HG03342 (cell line): ENCODE measurements around the gene TEX261.
"Not testable (repeated sequence)": the region's sequence is repeated elsewhere in the genome, so short reads cannot be mapped to it uniquely, and the experiment has no call there.

Experiments
- ATAC-seq: cut with Tn5 transposase; IDR thresholded peaks from one replicate; pipeline ENCODE4 v1.9.1; 2021; ENCODE audit warnings: mild to moderate bottlenecking, moderate library complexity; ENCODE audit not compliant: unreplicated experiment

The TEX261 gene

GRCh38 chr2:71000780-71001591, 6.3 kb upstream of the TEX261 start:
- ATAC-seq = peak; percentile 88

- ATAC-seq = not testable (repeated sequence)
These were observed 5.3 kb upstream of the TEX261 start for GRCh38 chr2:70999931-71000330.

DNA sequence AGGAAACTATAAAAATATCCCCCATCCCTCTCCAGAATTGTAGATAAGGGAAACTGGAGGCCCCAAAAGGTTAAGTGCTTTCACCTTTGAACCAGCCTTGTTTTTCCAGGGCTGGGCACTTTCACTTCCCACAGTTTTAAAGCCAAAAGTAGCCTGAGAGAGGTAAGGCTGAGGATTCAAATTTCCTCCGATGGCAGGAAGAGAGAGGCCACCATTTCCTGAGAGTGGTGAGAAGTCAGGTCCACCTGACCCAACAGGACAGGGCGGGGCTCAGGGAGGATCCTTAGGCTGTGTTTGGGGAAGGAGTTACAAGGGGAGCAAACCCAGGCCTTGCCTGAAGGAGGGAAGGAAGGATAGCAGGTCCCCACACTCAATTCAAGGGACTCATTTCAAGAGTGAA, 4.7 kb upstream of the TEX261 start:
- ATAC-seq = no peak

DNA sequence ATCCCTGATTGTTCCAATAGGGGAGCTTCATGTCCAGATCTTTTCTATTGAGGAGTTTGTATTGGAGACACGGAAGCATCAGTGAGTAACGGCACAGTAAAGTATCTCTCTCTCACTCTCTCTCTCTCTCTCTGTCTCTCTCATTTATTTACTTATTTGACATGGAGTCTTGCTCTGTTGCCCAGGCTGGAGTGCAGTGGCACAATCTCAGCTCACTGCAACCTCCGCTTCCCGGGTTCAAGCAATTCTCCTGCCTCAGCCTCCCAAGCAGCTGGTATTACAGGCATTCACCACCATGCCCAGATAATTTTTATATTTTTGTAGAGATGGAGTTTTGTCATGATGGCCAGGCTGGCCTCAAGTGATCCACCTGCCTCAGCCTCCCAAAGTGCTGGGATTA, 4.2 kb upstream of the TEX261 start:
- not testable (repeated sequence) for ATAC-seq

DNA sequence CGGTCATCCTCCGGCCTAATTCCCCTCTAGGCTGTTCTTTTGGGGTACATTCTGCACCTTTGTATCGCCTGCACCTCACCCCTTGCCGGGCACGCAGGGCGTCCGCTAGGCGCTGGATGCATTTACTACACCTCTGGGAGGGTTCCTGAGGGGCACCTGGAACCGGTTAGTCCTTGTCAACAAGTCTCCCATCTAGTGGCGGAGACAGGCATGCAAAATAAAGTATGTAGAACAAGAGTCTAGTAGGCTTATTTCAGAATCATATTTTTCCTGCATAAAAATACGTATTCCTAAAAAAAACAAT, 705 bp upstream of the TEX261 start:
- peak; percentile 40 for ATAC-seq

DNA sequence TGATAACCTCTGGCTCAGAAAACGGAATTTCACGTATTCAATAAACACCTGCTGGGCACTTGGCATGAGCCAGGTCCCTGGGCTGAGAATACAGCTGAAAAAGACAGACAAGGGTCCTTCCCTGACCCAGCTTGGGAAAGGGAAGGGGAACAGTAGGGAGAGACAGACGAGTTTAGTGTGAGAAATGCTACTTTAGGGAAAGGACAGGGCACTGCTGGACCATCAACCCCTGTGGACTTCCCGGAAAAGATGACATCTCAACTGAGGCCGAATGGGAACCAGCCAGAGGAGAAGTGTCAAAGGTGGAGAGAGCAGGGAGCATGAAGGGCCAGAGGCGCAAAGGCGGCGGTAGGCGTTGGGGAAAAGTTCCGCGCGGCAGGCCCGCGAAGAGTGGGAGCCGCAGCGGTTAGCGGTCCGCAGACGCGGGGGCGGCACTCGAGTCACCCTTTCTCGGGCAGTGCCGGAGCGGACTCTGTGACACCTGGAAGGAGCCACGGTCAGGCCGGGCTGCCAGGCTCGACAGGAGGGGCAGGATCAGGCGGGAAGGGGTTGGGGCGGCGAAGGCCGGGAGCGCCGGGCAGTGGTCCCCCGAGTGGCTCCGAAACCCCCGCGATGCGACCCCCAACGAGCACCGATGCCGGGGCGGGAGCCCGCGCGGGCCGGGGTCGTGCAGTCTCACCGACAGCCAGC, 519 bp downstream of the TEX261 start:
- ATAC-seq = peak; percentile 15

DNA sequence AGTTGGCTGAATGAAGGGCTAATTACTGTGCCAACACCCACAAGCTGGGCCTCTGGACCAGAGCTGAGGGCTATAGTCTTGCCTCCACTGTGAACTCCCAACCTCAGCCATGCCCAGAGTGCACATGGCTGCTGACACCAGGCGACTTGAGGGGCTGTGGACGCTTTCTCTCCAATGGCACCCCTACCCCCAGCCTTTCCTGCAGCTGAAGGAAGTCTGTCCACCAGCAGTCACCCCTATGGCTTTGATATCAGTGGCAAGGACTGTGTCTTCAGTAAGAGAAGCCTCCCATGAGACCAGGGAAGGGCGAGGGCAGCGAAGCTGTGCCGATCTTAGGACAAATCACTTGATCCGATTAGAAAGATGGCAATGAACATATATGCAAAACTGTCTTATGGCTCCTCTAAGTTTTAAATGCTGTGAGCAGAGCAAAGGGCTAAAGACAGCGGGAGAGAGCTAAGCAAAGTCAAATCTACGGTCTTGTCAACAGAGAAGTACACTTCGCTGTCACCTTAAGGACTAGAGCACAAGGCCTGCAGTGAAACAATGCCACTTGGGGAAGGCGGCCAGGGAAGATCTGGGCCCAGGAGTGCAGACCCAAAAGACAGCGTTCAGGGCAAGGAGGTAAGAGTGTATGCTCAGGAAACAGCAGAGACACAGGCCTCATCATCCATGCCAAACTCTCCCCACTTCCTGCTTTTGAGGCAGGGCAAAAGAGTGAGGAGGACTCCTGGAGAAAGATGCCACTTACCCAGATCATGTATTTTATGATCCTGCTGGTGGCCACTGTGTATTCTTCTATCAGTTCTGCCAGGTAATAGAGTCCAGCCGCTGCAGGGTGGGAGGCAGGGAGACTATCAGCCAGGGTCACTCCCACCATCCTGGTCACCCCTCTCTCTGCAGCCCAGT, 1.5 kb downstream of the TEX261 start:
- ATAC-seq = no peak

GRCh38 chr2:70991742-70992141, 2.9 kb downstream of the TEX261 start:
- ATAC-seq = no peak

GRCh38 chr2:70991142-70991541, 3.5 kb downstream of the TEX261 start:
- no peak for ATAC-seq

- no peak for ATAC-seq
These were observed 4.5 kb downstream of the TEX261 start for GRCh38 chr2:70990216-70990615.

DNA sequence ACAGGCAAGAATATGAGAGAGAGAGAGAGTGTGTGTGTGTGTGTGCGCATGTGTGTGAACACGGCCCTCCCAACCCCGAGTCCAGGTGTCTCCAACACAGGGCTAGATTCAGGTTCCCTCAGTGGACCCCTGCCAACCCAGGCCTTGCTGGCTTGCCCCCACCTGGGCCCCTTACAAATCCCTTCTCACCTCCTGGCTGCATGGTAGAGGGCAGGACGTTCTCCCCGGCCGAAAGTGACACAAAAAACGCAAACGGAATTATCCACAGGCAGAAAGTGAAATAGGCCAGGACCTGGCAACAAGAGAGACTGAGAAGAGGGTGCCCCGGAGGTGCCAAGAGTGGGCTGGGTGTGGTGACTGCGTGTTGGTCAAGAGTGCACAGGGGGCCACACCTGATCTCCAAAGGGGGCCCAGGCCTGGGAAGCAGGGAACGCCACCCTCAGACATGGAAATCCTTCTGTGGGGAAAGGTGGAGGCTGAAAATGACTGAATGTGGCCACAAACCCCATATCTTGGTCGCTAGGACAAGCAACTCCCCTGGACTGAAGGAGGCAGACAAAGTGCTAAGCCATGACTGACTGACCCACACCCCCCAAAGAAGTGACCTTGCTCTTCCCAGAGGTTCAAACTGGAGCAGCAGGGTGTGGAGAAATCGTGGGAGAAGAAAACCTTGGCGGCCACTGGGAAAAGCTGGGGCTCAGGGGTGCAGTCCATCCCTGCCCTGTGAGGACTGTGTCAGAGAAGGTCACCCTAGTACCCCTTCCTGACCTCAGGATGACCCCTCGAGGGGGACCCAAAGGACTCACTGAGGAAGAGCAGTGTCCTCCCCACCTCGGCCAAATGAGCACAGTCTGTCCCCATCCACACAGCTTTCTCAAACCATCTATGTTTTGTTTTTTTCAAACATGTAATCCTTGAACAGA, 5.7 kb downstream of the TEX261 start:
- ATAC-seq = no peak

GRCh38 chr2:70988151-70988550, 6.5 kb downstream of the TEX261 start:
- ATAC-seq = no peak

- no peak for ATAC-seq
These were observed 7.3 kb downstream of the TEX261 start for GRCh38 chr2:70987386-70987785.

- no peak for ATAC-seq
These were observed 8.0 kb downstream of the TEX261 start for GRCh38 chr2:70986499-70987189.

GRCh38 chr2:70985956-70986355, 8.7 kb downstream of the TEX261 start:
- ATAC-seq = no peak

GRCh38 chr2:70985283-70985688, 9.4 kb downstream of the TEX261 start:
- ATAC-seq = no peak

GRCh38 chr2:70984576-70985282, 9.9 kb downstream of the TEX261 start:
- peak; percentile 96 for ATAC-seq

DNA sequence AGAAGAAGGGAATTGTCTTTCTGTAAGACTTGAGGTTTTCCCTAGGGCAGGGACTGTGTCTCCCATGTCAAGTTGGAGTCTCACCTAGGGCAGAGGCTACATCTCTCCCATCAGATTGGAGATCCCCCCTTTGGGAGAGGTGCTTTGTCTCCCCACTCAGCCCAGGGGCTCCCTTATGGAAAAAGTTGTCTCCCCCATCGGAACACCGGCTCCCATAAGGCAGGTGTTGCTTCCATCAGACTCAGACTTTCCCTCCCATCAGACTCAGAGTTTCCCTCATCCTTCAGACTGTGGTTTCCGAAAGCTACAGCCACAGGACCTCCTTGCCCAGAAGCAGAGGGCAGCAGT, 10.5 kb downstream of the TEX261 start:
- ATAC-seq = no peak

DNA sequence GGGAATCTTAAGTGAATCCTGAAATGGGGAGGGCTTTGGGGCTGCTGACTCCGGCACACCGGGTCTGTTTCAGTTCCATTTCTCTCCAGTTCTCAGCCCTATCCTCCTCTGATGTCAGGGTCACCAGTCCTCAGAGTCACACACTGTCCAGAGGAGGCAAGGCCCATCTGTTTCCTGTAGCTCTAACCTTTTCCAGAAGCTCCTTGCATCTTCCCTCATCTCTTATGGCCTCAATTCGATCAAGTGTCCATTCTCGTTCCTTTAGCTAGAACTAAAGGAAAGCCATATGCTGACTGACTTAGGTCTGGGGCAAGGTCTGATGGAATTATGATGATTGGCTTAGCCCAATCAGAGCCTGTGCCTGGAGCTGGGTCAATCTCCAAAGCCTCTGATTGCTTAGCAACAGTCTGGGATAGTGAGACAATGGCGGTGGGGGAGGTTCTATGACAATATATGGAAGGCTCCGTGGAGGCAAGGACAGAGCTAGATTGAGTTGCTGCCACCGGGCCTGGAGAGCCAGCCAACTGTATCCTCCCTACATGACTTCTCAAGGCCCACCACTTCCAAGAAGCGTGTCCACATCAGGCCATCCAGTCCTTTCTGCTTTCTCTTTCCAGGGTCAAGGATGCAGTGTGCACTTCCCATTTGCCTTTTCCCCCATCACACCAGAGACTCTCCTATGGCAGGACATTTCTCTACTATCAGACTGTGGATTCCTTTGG, 11.0 kb downstream of the TEX261 start:
- no peak for ATAC-seq
